Stimulated activated CD8-positive, alpha-beta memory T cell treated with anti-CD3 and anti-CD28 coated beads, Interleukin-4, amount 100 ng/mL, for 1 hour (primary cell): ENCODE results near the gene HEATR1.

Source experiments
- DNase-seq, 2 donors: peaks; one replicate each; pipeline ENCODE4 v3.0.0-alpha.2; 2020; ENCODE audit warnings: low read depth in 2 of 2, low spot score in 1 of 2

Gene HEATR1

GRCh38 chr1:236545621-236546169 is 58.6 kb downstream of the HEATR1 start:
- no peak for DNase-seq

DNA sequence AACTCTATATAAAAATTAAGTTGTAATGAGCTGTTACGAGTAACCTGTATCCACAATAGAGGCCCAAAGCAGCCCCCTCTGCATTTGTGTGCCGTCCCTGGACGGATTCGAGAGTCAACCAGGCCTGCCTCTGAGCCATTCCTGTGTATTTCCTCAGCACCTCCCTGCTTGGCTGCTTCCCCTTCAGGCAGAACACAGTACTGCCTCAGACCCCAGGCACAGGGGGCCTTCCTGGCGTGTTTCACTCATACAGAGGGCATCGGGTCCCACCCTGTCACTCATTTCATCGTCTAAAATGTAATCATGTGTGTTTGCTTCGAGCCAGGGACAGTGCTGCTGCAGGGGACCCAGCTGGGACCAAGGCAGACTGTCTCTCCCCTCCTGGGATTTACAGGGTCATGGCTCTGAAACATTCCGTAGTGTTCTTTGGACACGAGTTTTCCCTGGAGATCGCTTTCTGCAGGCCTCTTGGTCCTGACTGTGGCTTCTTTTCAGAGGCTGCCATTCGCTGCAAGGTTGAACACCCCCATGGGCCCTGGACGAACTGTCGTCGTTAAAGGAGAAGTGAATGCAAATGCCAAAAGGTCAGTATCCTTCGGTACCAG is 61.1 kb downstream of the HEATR1 start:
- DNase-seq: no peak

- no peak for DNase-seq
These were observed 62.6 kb downstream of the HEATR1 start for GRCh38 chr1:236541710-236542109.

- DNase-seq: no peak
These were observed 63.4 kb downstream of the HEATR1 start for GRCh38 chr1:236540813-236541465.

- DNase-seq: no peak
These were observed 67.8 kb downstream of the HEATR1 start for GRCh38 chr1:236536540-236536939.

- DNase-seq: no peak
These were observed 68.6 kb downstream of the HEATR1 start for GRCh38 chr1:236535662-236536161.

- no peak for DNase-seq
These were observed 69.1 kb downstream of the HEATR1 start for GRCh38 chr1:236535190-236535589.

GRCh38 chr1:236534151-236534651 is 70.1 kb downstream of the HEATR1 start:
- no peak for DNase-seq

GRCh38 chr1:236532850-236533249 is 71.5 kb downstream of the HEATR1 start:
- no peak for DNase-seq

GRCh38 chr1:236530959-236531358 is 73.4 kb downstream of the HEATR1 start:
- DNase-seq: no peak

DNA sequence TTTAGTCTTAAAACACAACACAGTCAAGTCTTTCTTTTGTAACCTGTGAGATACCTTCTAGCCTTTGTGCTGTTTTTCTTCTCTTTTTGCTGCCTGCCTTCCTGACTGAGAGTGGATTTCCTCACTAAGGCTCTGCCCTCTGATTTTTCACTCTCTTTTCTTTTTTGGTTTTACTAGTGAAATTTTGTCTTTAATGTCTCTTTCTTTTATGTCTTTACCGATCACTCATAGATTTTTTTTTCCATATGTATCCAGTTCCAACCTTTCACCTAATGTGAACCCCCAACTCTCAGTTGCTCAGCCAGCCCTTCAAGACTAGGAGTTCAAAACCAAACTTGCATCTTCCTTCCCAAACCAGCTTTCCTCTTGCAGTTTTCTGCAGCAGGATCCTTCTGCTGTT is 74.0 kb downstream of the HEATR1 start:
- DNase-seq: no peak

DNA sequence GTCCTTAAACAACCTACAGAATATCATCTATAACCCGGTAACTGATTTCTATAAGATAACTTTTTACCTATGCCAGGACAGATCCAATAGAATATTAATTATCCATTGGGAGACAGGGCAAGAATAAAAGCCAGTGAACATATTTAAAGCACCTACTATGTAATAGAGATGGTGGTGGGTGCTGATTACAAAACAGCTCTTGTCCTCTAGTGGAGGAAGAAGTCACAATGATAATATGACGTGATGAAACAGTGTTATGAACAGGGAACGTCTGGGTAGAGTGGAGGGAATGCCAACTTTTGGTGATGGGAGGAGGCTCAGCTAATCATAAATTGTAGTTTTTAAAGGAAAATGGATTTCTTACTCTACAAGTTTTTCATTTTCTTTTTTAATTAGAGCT is 78.2 kb downstream of the HEATR1 start:
- DNase-seq: no peak

GRCh38 chr1:236524895-236525184 is 79.5 kb downstream of the HEATR1 start:
- no peak for DNase-seq

DNA sequence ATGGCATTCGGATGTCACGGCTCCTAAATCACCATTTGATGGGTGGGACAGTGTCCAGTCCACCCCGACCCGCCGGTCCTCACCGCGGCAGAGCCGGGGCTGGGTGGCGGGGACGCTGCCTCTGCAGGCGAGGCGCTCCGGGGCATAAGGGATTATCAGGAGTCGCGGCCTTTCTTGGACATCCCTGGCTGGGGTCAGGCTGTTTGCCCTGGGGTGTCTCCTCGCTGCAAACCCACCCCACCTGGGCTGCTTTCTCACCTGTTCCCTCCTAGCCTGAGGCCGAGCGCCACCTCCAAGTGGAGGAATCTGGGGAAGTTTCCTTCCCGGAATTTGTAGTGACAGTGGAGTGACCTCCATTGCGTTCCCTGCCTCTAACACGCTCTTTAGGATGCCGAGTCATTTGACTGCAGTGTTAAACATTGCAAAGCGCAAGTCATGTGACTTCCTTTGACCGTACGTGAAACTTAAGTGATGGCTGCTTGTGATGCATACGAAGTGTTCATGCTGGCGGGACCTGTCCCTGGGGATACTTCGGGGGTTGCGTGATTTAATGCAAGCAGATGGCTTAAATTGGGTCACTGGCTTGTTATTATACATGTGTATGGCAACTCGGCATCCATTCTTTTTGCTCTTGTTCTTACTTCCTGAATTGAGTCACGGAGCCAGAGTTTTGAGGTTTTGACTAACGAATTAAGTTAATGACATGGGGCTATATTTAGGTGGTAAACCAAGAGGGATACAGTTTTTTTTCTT is 80.0 kb downstream of the HEATR1 start:
- DNase-seq: peak in 1 of 2 donors; percentile 29

DNA sequence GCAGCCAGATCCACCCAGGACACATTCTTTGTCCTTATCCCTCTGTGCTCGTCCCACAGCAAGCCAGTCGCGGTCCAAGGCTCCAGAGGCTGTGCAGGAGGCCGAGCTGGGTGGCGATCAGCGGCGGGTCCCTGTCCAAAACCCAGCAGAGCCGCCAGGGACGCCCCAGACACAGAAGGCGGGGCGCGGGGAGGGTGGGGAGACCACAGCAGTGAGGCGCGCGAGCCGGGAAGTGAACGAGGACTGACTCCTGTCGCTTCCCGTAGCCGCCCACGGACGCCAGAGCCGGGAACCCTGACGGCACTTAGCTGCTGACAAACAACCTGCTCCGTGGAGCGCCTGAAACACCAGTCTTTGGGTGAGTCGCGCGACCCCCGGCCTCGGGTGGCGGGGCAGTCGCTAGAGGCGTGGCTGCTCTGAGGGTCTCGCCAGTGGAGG is 80.6 kb downstream of the HEATR1 start, which contains the start of gene LGALS8:
TSS of gene LGALS8 (plus strand) at position 279 of the 438 bp plus-strand sequence. CDS start 2,089 bp downstream, outside the sequence.
- DNase-seq: peak; percentile 54 to 73

DNA sequence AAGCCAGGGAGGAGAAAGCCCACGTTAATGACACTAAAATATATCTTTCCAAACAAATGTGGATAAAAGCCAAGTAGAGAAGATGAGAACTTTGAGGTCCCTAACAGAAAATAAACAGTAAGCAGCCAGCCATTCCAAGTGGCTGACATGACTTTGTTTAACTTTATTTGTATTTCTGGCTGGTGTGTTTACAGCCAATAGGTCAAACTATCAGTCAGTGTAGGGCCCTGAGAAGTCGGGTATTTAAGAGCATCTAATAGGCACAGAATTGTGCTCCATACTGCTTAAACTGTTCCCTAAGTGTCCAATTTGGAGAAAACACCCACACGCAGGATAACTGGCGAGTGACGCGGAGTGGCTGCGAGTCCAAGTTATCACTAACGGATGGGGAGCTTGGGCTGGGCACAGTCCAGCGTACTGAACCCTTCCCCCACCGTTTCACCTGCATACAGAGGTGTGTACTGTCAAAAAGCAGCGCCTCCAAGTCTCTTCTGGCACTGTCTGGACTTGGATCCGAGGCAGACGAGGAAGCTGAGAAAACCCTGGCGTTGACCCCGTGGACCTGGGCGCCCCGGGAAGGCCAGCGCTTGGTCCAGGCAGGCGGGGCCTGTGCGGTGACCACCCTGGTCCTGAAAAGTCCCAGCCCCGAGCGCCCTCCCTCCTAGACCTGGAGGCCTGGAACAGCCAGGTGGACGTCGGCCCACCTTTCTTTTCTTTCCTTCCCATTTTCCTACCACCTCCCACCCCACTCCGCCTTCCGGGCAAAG is 81.2 kb downstream of the HEATR1 start:
- DNase-seq: no peak

- no peak for DNase-seq
These were observed 83.8 kb downstream of the HEATR1 start for GRCh38 chr1:236520445-236521005.

- no peak for DNase-seq
These were observed 86.0 kb downstream of the HEATR1 start for GRCh38 chr1:236518322-236518721.

GRCh38 chr1:236516929-236517704 is 87.2 kb downstream of the HEATR1 start:
- DNase-seq: no peak

DNA sequence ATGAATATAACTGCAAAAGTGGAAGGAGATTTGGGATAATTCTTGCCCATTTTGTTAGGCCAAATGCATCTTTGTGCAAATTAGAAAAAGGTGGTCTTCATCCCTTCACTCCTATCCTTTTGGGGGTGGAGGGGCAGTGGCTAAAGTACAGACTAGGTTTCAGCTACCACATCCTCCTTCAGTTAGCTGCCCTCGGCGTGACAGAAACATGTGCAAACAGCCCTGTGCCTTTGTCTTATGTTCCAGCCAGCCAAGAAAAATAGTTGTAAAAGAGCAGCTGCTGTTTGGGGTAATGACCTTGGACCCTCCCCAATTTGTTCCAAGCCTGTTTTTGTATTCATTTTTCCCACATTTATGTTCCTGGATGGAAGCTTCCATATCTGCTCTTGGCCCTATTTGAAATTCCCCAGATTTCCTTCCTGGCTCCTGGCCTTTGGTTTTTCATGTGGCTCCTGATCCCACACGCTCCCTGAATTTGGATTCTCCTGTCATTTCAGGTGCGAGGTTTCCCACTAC is 88.8 kb downstream of the HEATR1 start:
- DNase-seq: no peak
